HepG2 (cell line): ENCODE measurements around the gene NUDT1. TPM values are rescaled to one million over a fixed set of nuclear protein-coding genes. Genes with fewer than 3 reads are reported as not detected.

Experiments used
- ATAC-seq: fragments of 200-7000 bp; cut with Tn5 transposase; 3 replicates; pipeline ENCODE4 v1.9.1; 2020; ENCODE audit warnings: mild to moderate bottlenecking, moderate library complexity
- BruUV-seq: library from RNA; stranded (reverse); fragments of 400-500 nt; replicated peaks from 2 replicates; lab custom pipeline; 2021; lab: Mats Ljungman, UMichigan
- CTCF ChIA-PET: fragments of 300-600 bp; formaldehyde crosslinking; extraction: SDS; loops from one replicate; lab custom pipeline; 2021; ENCODE audit warnings: low total read pairs, inconsistent platforms, low intra/inter-chr PET ratio; lab: Yijun Ruan, JAX
- POLR2A ChIA-PET: fragments of 350-600 bp; sonication (Branson Sonifier 250); formaldehyde crosslinking; loops from one replicate; lab custom pipeline; 2020; ENCODE audit warnings: antibody characterized with exemption, inconsistent platforms; lab: Yijun Ruan, JAX
- DNase-seq: peaks from one replicate; pipeline ENCODE4 v3.0.0-alpha.2; 2015; ENCODE audit warnings: low spot score
- FAIRE-seq: peaks from 3 replicates; lab custom pipeline; 2011; peaks lifted over from hg19 to GRCh38; lab: Jason Lieb, UNC
- H2AFZ ChIP-seq: one replicate; pipeline ENCODE4 v1.6.1; 2011; ENCODE audit warnings: low read length, inconsistent platforms
- H3K27ac ChIP-seq: fragments of 300-600 bp; 3 replicates; pipeline ENCODE4 v1.8.0; 2011; ENCODE audit warnings: mixed run types, mild to moderate bottlenecking, mixed read lengths, low read length, inconsistent platforms; ENCODE audit not compliant: insufficient read depth; ENCODE audit errors: extremely low read length
- H3K27me3 ChIP-seq, 2 experiments: fragments of 200-600 bp in 1 of 2; 2 replicates in 1 of 2; 3 replicates in 1 of 2; pipeline versions ENCODE4 v1.6.0 to v1.8.0; 2011; ENCODE audit warnings: low read length in 2 of 2, mild to moderate bottlenecking in 2 of 2, moderate library complexity in 2 of 2, inconsistent platforms in 1 of 2; ENCODE audit not compliant: insufficient read depth in 2 of 2, control insufficient read depth in 1 of 2
- H3K36me3 ChIP-seq, 2 experiments: fragments of 200-600 bp in 1 of 2; replicated peaks in 1 of 2; 2 replicates in 1 of 2; 3 replicates in 1 of 2; pipeline versions ENCODE4 v1.5.1 to v1.8.0; 2011; ENCODE audit warnings: low read length in 2 of 2, inconsistent platforms in 1 of 2; ENCODE audit not compliant: insufficient read depth in 2 of 2, control insufficient read depth in 1 of 2
- H3K4me1 ChIP-seq: 2 replicates; pipeline ENCODE4 v1.5.1; 2012; ENCODE audit warnings: low read length, inconsistent platforms; ENCODE audit not compliant: insufficient read depth
- H3K4me2 ChIP-seq: 2 replicates; pipeline ENCODE4 v1.6.0; 2011; ENCODE audit warnings: low read depth, low read length, inconsistent platforms
- H3K4me3 ChIP-seq, 3 experiments: fragments of 200-600 bp in 1 of 3; sonication (generic), shearing (Covaris generic) in 1 of 3; replicated peaks in 1 of 3; 2 replicates each; pipeline ENCODE4 v1.5.1; 2011 to 2016; ENCODE audit warnings: low read length in 3 of 3, inconsistent platforms in 2 of 3, low read depth in 2 of 3, mild to moderate bottlenecking in 2 of 3, control low read depth in 1 of 3, mixed read lengths in 1 of 3; ENCODE audit not compliant: insufficient read depth in 1 of 3
- H3K79me2 ChIP-seq: one replicate; pipeline ENCODE4 v1.6.1; 2011; ENCODE audit warnings: low read length, inconsistent platforms; ENCODE audit not compliant: insufficient read depth
- H3K9ac ChIP-seq: 2 replicates; pipeline ENCODE4 v1.6.0; 2011; ENCODE audit warnings: mild to moderate bottlenecking, low read depth, low read length, inconsistent platforms; ENCODE audit not compliant: insufficient read depth
- H3K9me3 ChIP-seq: 2 replicates; pipeline ENCODE4 v1.5.1; 2012; ENCODE audit warnings: mild to moderate bottlenecking, low read length
- H4K20me1 ChIP-seq: 2 replicates; pipeline ENCODE4 v1.6.0; 2011; ENCODE audit warnings: inconsistent platforms, mild to moderate bottlenecking, low read length, moderate library complexity; ENCODE audit not compliant: insufficient read depth
- FOXJ3 ChIP-seq: sonication (generic); formaldehyde crosslinking; IDR thresholded peaks from 2 replicates; pipeline ENCODE4 v1.4.0; 2020; ENCODE audit warnings: missing genetic modification reagents, mild to moderate bottlenecking, borderline replicate concordance
- HOXD1 ChIP-seq: sonication (generic); formaldehyde crosslinking; IDR thresholded peaks from 2 replicates; pipeline ENCODE4 v1.5.0; 2020; ENCODE audit warnings: missing genetic modification reagents
- KIAA2018 ChIP-seq: sonication (generic); formaldehyde crosslinking; IDR thresholded peaks from 2 replicates; pipeline ENCODE4 v1.5.0; 2020; ENCODE audit warnings: mild to moderate bottlenecking, missing genetic modification reagents, borderline replicate concordance
- SNAPC5 ChIP-seq: sonication (generic); formaldehyde crosslinking; IDR thresholded peaks from 2 replicates; pipeline ENCODE4 v1.8.1; 2023; ENCODE audit warnings: mild to moderate bottlenecking, missing genetic modification reagents, borderline replicate concordance
- ZBTB20 ChIP-seq: sonication (generic); formaldehyde crosslinking; IDR thresholded peaks from 2 replicates; pipeline ENCODE4 v1.8.1; 2023; ENCODE audit warnings: missing genetic modification reagents, low read depth, mild to moderate bottlenecking, borderline replicate concordance
- ZKSCAN5 ChIP-seq: sonication (generic); formaldehyde crosslinking; IDR thresholded peaks from 2 replicates; pipeline ENCODE4 v1.5.1; 2020; ENCODE audit warnings: mild to moderate bottlenecking, missing genetic modification reagents
- ZNF740 ChIP-seq: sonication (generic); formaldehyde crosslinking; IDR thresholded peaks from 2 replicates; pipeline ENCODE4 v1.4.0; 2020; ENCODE audit warnings: missing genetic modification reagents
- ZXDC ChIP-seq: sonication (generic); formaldehyde crosslinking; IDR thresholded peaks from 2 replicates; pipeline ENCODE4 v1.5.0; 2020; ENCODE audit warnings: mild to moderate bottlenecking, missing genetic modification reagents
- WGBS: methylation state at CpG from one replicate; pipeline ENCODE4 v1.1.6; 2017; ENCODE audit warnings: low lambda C conversion rate; 5-methylcytosine and 5-hydroxymethylcytosine counted together
- in situ Hi-C: cut with HindIII; loops from 2 replicates; pipeline ENCODE4 v1.10.0; 2017; ENCODE audit warnings: low pct_unique_long_range_greater_than_20kb; ENCODE audit not compliant: extremely low pct_ligation_motif_present
- intact Hi-C: fragments of 100-400 bp; cut with micrococcal nuclease; formaldehyde crosslinking; loops from one replicate; pipeline ENCODE4 v1.10.0; 2022; ENCODE audit not compliant: unreplicated experiment
- polyA plus RNA-seq, 8 experiments: library from polyadenylated mRNA; depleted of rRNA in 3 of 8; stranded (reverse) in 7 of 8; unstranded in 1 of 8; fragments of >200 nt; fragmentation: Illumina TruSeq in 4 of 8; extraction: Trizol in 4 of 8; gene quantifications; 2 replicates each; pipeline versions ENCODE4 v1.2.1 to v1.2.3, GENCODE V29; 2011 to 2016; ENCODE audit warnings: low read depth in 4 of 8, missing spikeins in 1 of 8, mixed read lengths in 1 of 8; ENCODE audit not compliant: insufficient read depth in 1 of 8
- total RNA-seq, 5 experiments: library from RNA; depleted of rRNA; stranded (reverse); fragments of >200 nt; fragmentation: Illumina TruSeq; extraction: Trizol; gene quantifications; 2 replicates each; pipeline ENCODE4 v1.2.3, GENCODE V29; 2016; ENCODE audit warnings: low read depth in 1 of 5

NUDT1 gene
- total and polyA plus RNA-seq, 2 of the 13 experiments (the other 11 are each of a cell fraction or from before 2014, with no cell fraction given), result 9.1 to 26.8 TPM

- no peak for TF ChIP-seq ZXDC (CRISPR knock-in tag)
- no peak for TF ChIP-seq ZNF740 (CRISPR knock-in tag)
- TF ChIP-seq SNAPC5 (CRISPR knock-in tag), result no peak
These were observed 24.8 kb upstream of the NUDT1 start (continued) for GRCh38 chr7:2217206-2217605.

GRCh38 chr7:2217716-2218443, 24.1 kb upstream of the NUDT1 start:
- no peak for DNase-seq
- ChIA-PET CTCF (no interaction called here), POLR2A (no interaction called here)
- Histone ChIP-seq H3K79me2 (peaks cover 4% of the 10 kb centered on the region), H3K36me3 (peaks cover 32 to 81% of the 10 kb centered on the region in 2 experiments; a peak in 4 of 5 replicates), H3K4me2 (no peak overlapping the region), H3K4me1 (no peaks in the 10 kb centered on the region), H4K20me1 (peaks cover 2% of the 10 kb centered on the region; the same call in 1 of the 2 replicates), H3K27me3 (no peaks in the 10 kb centered on the region), H3K9me3 (no peaks in the 10 kb centered on the region), H3K9ac (no peak overlapping the region), H2AFZ (no peak overlapping the region), H3K27ac (no peak overlapping the region), H3K4me3 (no peak overlapping the region)
- no peak for ATAC-seq
- in situ Hi-C loops (loop anchor here (10.0 to 25.0 kb wide), 2 partner anchors 423 to 631 kb away; no protein-coding TSS in a partner anchor), intact Hi-C loops (no loop called here)
- no peak for FAIRE-seq
- 93% methylated on average over 11 of the region's 19 CpGs for WGBS
- BruUV-seq, result no TSS peak
- no peak for TF ChIP-seq ZKSCAN5 (CRISPR knock-in tag)
- no peak for TF ChIP-seq HOXD1 (CRISPR knock-in tag)
- TF ChIP-seq ZBTB20 (CRISPR knock-in tag), result no peak
- TF ChIP-seq FOXJ3 (CRISPR knock-in tag), result no peak
- no peak for TF ChIP-seq KIAA2018 (CRISPR knock-in tag)
